Ascending aorta (tissue), 2 donors: ENCODE results near the gene HABP4. TPM values are rescaled to one million over a fixed set of nuclear protein-coding genes. Genes with fewer than 3 reads are reported as not detected.

Experiments used
- DNase-seq, 2 donors: peaks; one replicate each; pipeline ENCODE4 v3.0.0-alpha.2; 2019; ENCODE audit warnings: low spot score in 2 of 2
- H3K27ac ChIP-seq, 2 donors: fragments of 200-600 bp; sonication (generic); one replicate each; pipeline ENCODE4 v1.5.1; 2016 to 2017; ENCODE audit warnings: mild to moderate bottlenecking in 1 of 2
- H3K27me3 ChIP-seq: fragments of 200-600 bp; sonication (generic); one replicate; pipeline ENCODE4 v1.5.1; 2017
- H3K36me3 ChIP-seq, 2 donors: fragments of 200-600 bp; sonication (generic); one replicate each; pipeline ENCODE4 v1.5.1; 2016
- H3K4me1 ChIP-seq, 2 donors: fragments of 200-600 bp; sonication (generic); one replicate each; pipeline ENCODE4 v1.5.1; 2016 to 2017; ENCODE audit warnings: mild to moderate bottlenecking in 1 of 2
- H3K4me3 ChIP-seq, 2 donors: fragments of 200-600 bp; sonication (generic); one replicate each; pipeline ENCODE4 v1.5.1; 2016 to 2017; ENCODE audit warnings: mild to moderate bottlenecking in 1 of 2
- H3K9me3 ChIP-seq, 2 donors: fragments of 200-600 bp; sonication (generic); one replicate each; pipeline ENCODE4 v1.5.1; 2016
- CTCF ChIP-seq, 3 experiments: fragments of 200-600 bp in 2 of 3; fragments of 450-650 bp in 1 of 3; sonication (generic) in 2 of 3; IDR thresholded peaks; one replicate each; pipeline ENCODE4 v1.5.1; 2016 to 2019; ENCODE audit warnings: antibody characterized with exemption in 3 of 3, mild to moderate bottlenecking in 1 of 3, moderate library complexity in 1 of 3
- intact Hi-C: fragments of 100-400 bp; cut with DNase I; formaldehyde crosslinking; loops from one replicate; pipeline ENCODE4 v1.15.1; 2023
- total RNA-seq: library from RNA; depleted of rRNA; stranded (reverse); fragments of >200 nt; gene quantifications from one replicate; pipeline ENCODE4 v1.1.0, GENCODE V29; 2016

The HABP4 gene
- total RNA-seq, 1 donor from 2014 or later = 26.9 TPM

- no peak for TF ChIP-seq CTCF (IDR thresholded peaks at IDR 0.05)
These were observed 24.3 kb upstream of the HABP4 start for GRCh38 chr9:96425500-96426169.

GRCh38 chr9:96429732-96430131 lies 20.2 kb upstream of the HABP4 start:
- H3K27ac ChIP-seq = no peak overlapping the region
- H3K27me3 ChIP-seq = no peaks in the 10 kb centered on the region
- TF ChIP-seq CTCF (IDR thresholded peaks at IDR 0.05) = no peak
- H3K9me3 ChIP-seq = no peaks in the 10 kb centered on the region
- no peaks in the 10 kb centered on the region for H3K36me3 ChIP-seq
- H3K4me3 ChIP-seq = no peak overlapping the region
- no peaks in the 10 kb centered on the region for H3K4me1 ChIP-seq
- intact Hi-C loops = no loop called here
- DNase-seq = no peak

More at GRCh38 chr9:96425500-96426169, 24.3 kb upstream of the HABP4 start:
- Histone ChIP-seq H3K36me3 (no peaks in the 10 kb centered on the region), H3K27ac (no peak overlapping the region), H3K4me3 (no peak overlapping the region), H3K27me3 (no peaks in the 10 kb centered on the region), H3K9me3 (no peaks in the 10 kb centered on the region), H3K4me1 (peaks cover 4 to 9% of the 10 kb centered on the region in 2 donors)
- intact Hi-C loops = no loop called here
- DNase-seq = no peak

DNA sequence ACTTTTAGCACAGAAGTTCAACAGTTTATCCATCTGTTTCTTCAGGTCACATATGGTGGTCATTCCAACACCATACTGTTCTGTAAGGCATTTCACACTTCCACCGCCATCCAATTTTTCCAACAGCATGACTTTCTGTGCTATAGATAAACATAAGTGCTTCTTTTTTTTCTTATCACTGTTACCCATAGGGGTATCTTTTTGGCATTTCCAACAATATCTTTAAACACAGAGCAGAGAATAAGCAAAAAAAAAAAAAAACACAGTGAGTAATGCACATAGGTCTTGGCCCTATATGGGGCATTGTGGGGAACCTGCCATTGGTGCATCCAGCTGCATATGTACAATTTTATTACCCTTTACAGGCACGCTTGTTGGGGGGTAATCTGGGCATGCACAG lies 19.6 kb upstream of the HABP4 start:
- H3K36me3 ChIP-seq = no peaks in the 10 kb centered on the region
- TF ChIP-seq CTCF (IDR thresholded peaks at IDR 0.05) = no peak

GRCh38 chr9:96435345-96435744 lies 14.6 kb upstream of the HABP4 start:
- Histone ChIP-seq H3K4me1 (no peaks in the 10 kb centered on the region), H3K27me3 (no peaks in the 10 kb centered on the region), H3K27ac (no peak overlapping the region), H3K36me3 (no peaks in the 10 kb centered on the region), H3K9me3 (no peaks in the 10 kb centered on the region), H3K4me3 (no peak overlapping the region)
- intact Hi-C loops = no loop called here
- DNase-seq = no peak
- no peak for TF ChIP-seq CTCF (IDR thresholded peaks at IDR 0.05)

More for the DNA sequence above, 19.6 kb upstream of the HABP4 start:
- Histone ChIP-seq H3K9me3 (no peaks in the 10 kb centered on the region), H3K4me3 (no peak overlapping the region), H3K27ac (no peak overlapping the region), H3K4me1 (no peaks in the 10 kb centered on the region), H3K27me3 (no peaks in the 10 kb centered on the region)
- no peak for DNase-seq
- intact Hi-C loops = no loop called here

GRCh38 chr9:96436063-96436455 lies 13.9 kb upstream of the HABP4 start:
- H3K36me3 ChIP-seq = no peaks in the 10 kb centered on the region
- H3K27ac ChIP-seq = no peak overlapping the region
- no peak for TF ChIP-seq CTCF (IDR thresholded peaks at IDR 0.05)
- no peak overlapping the region for H3K4me3 ChIP-seq
- H3K4me1 ChIP-seq = no peaks in the 10 kb centered on the region
- H3K27me3 ChIP-seq = no peaks in the 10 kb centered on the region
- intact Hi-C loops = no loop called here
- no peak for DNase-seq
- no peaks in the 10 kb centered on the region for H3K9me3 ChIP-seq
